Right lobe of liver (tissue), 4 donors: ENCODE results near the gene MIB1.

Experiments used
- CTCF ChIP-seq, 4 donors: fragments of 200-600 bp in 3 of 4; fragments of 450-650 bp in 1 of 4; IDR thresholded peaks; one replicate each; pipeline versions ENCODE4 v1.5.1 to v1.8.0; 2016 to 2022; ENCODE audit warnings: antibody characterized with exemption in 4 of 4, mild to moderate bottlenecking in 2 of 4
- POLR2A ChIP-seq: fragments of 450-650 bp; IDR thresholded peaks from one replicate; pipeline ENCODE4 v1.6.1; 2017; ENCODE audit warnings: antibody characterized with exemption, mild to moderate bottlenecking
- donor health status: DM: no; HTN: no; CAD: no.
- donor health status: DM: no; HTN: no; CAD: no.
- donor health status: DM: no; HTN: yes; CAD: no.

GRCh38 chr18:21896732-21897336, 156.2 kb downstream of the MIB1 start:
- TF ChIP-seq CTCF (IDR thresholded peaks at IDR 0.05) (no peak), POLR2A (no peak)
